CD4-positive, alpha-beta T cell treated with Interferon gamma for 1 hour (primary cell): ENCODE data around the gene IKZF1.

Experiments used
- DNase-seq: peaks from one replicate; pipeline ENCODE4 v3.0.0-alpha.2; 2020

Gene IKZF1

GRCh38 chr7:50382455-50382854 lies 77.9 kb downstream of the IKZF1 start:
- no peak for DNase-seq

GRCh38 chr7:50387351-50387750 lies 82.8 kb downstream of the IKZF1 start:
- no peak for DNase-seq

GRCh38 chr7:50389961-50390360 lies 85.4 kb downstream of the IKZF1 start:
- DNase-seq, result no peak

- no peak for DNase-seq
Measured at GRCh38 chr7:50391386-50391785, 86.9 kb downstream of the IKZF1 start.

- DNase-seq, result no peak
Measured at GRCh38 chr7:50393076-50393475, 88.6 kb downstream of the IKZF1 start.

- DNase-seq, result peak; percentile 62
Measured at GRCh38 chr7:50393547-50394252, 89.2 kb downstream of the IKZF1 start.

GRCh38 chr7:50394315-50394714 lies 89.8 kb downstream of the IKZF1 start:
- no peak for DNase-seq

GRCh38 chr7:50396856-50397255 lies 92.3 kb downstream of the IKZF1 start:
- no peak for DNase-seq

- DNase-seq, result no peak
Measured at GRCh38 chr7:50397320-50397970, 92.9 kb downstream of the IKZF1 start.

- DNase-seq, result no peak
Measured at GRCh38 chr7:50397971-50398324, 93.4 kb downstream of the IKZF1 start.

- no peak for DNase-seq
Measured at GRCh38 chr7:50399206-50399605, 94.7 kb downstream of the IKZF1 start.

GRCh38 chr7:50399635-50400034 lies 95.1 kb downstream of the IKZF1 start:
- DNase-seq, result no peak

- no peak for DNase-seq
Measured at GRCh38 chr7:50400114-50400513, 95.6 kb downstream of the IKZF1 start.

- no peak for DNase-seq
Measured at GRCh38 chr7:50404392-50404791, 99.9 kb downstream of the IKZF1 start.

- no peak for DNase-seq
Measured at GRCh38 chr7:50405221-50405620, 100.7 kb downstream of the IKZF1 start.

- DNase-seq, result no peak
Measured at GRCh38 chr7:50406935-50407334, 102.4 kb downstream of the IKZF1 start.

GRCh38 chr7:50409856-50410745 lies 105.6 kb downstream of the IKZF1 start:
- peak; percentile 47 for DNase-seq

GRCh38 chr7:50411332-50411731 lies 106.8 kb downstream of the IKZF1 start:
- no peak for DNase-seq

- peak; percentile 14 for DNase-seq
Measured at GRCh38 chr7:50412973-50413372, 108.5 kb downstream of the IKZF1 start.

- DNase-seq, result no peak
Measured at GRCh38 chr7:50413561-50413960, 109.0 kb downstream of the IKZF1 start.

GRCh38 chr7:50415844-50416364 lies 111.4 kb downstream of the IKZF1 start:
- no peak for DNase-seq

GRCh38 chr7:50416527-50417182 lies 112.1 kb downstream of the IKZF1 start:
- DNase-seq, result peak; percentile 28

- peak; percentile 71 for DNase-seq
Measured at GRCh38 chr7:50418086-50418515, 113.6 kb downstream of the IKZF1 start.
